ENCODE data around the gene SLC39A3.

SLC39A3 gene

GRCh38 chr19:2739602-2740313 lies at the start of gene SLC39A3:
TSS of gene SLC39A3 (minus strand) at chr19:2740017. CDS start at chr19:2737257, 2,760 bp downstream.
- peak; percentile 98 to 99 for DNase-seq (ENCODE audit: low read depth in 2 of 2)

GRCh38 chr19:2788237-2788636 lies 48.4 kb upstream of the SLC39A3 start:
- no peak for DNase-seq (ENCODE audit: low read depth in 2 of 2)

GRCh38 chr19:2787115-2787514 lies 47.3 kb upstream of the SLC39A3 start:
- DNase-seq (ENCODE audit: low read depth in 2 of 2), result no peak

- DNase-seq (ENCODE audit: low read depth in 2 of 2), result peak; percentile 98 to 99
Measured at GRCh38 chr19:2785244-2785997, 45.6 kb upstream of the SLC39A3 start, which contains the start of gene THOP1. TSS of gene THOP1 (plus strand) at chr19:2785503. CDS start at chr19:2785663, 160 bp downstream.

- DNase-seq (ENCODE audit: low read depth in 2 of 2), result no peak
Measured at GRCh38 chr19:2783781-2784145, 43.9 kb upstream of the SLC39A3 start.

- peak; percentile 89 to 92 for DNase-seq (ENCODE audit: low read depth in 2 of 2)
Measured at GRCh38 chr19:2782936-2783780, 43.3 kb upstream of the SLC39A3 start, which contains the start of gene SGTA. TSS of gene SGTA (minus strand) at chr19:2783273. CDS start at chr19:2769068, 14,205 bp downstream.

- no peak for DNase-seq (ENCODE audit: low read depth in 2 of 2)
Measured at GRCh38 chr19:2782329-2782935, 42.6 kb upstream of the SLC39A3 start.

GRCh38 chr19:2780284-2780683 lies 40.5 kb upstream of the SLC39A3 start:
- DNase-seq (ENCODE audit: low read depth in 2 of 2), result no peak

GRCh38 chr19:2779121-2779740 lies 39.4 kb upstream of the SLC39A3 start:
- DNase-seq (ENCODE audit: low read depth in 2 of 2), result no peak

GRCh38 chr19:2777952-2778683 lies 38.3 kb upstream of the SLC39A3 start:
- DNase-seq (ENCODE audit: low read depth in 2 of 2), result no peak

- DNase-seq (ENCODE audit: low read depth in 2 of 2), result peak; percentile 49 to 60
Measured at GRCh38 chr19:2775556-2776430, 36.0 kb upstream of the SLC39A3 start.

- DNase-seq (ENCODE audit: low read depth in 2 of 2), result no peak
Measured at GRCh38 chr19:2774953-2775555, 35.2 kb upstream of the SLC39A3 start.

GRCh38 chr19:2774083-2774679 lies 34.4 kb upstream of the SLC39A3 start:
- no peak for DNase-seq (ENCODE audit: low read depth in 2 of 2)

GRCh38 chr19:2771786-2772674 lies 32.2 kb upstream of the SLC39A3 start:
- no peak for DNase-seq (ENCODE audit: low read depth in 2 of 2)

- DNase-seq (ENCODE audit: low read depth in 2 of 2), result no peak
Measured at GRCh38 chr19:2770055-2771013, 30.5 kb upstream of the SLC39A3 start.

- DNase-seq (ENCODE audit: low read depth in 2 of 2), result no peak
Measured at GRCh38 chr19:2769218-2769617, 29.4 kb upstream of the SLC39A3 start.

All from stimulated activated CD4-positive, alpha-beta T cell treated with anti-CD3 and anti-CD28 coated beads, Interleukin-1b, Interleukin-23, amount 100 ng/mL, for 4 hours (primary cell).